GM12865 (cell line): ENCODE results near the gene PIEZO2.

Experiments used
- DNase-seq: peaks from one replicate; pipeline ENCODE4 v3.0.0; 2010; ENCODE audit warnings: low read depth
- H3K4me3 ChIP-seq: 2 replicates; pipeline ENCODE4 v1.5.1; 2011; ENCODE audit warnings: mild to moderate bottlenecking, low read depth, low read length, control low read depth
- CTCF ChIP-seq: IDR thresholded peaks from 2 replicates; pipeline ENCODE4 v1.5.1; 2011; ENCODE audit warnings: low read length, control low read depth, low read depth, inconsistent platforms; ENCODE audit not compliant: insufficient read depth; ENCODE audit errors: missing control alignments

The PIEZO2 gene

GRCh38 chr18:11105463-11105862 lies 43.9 kb downstream of the PIEZO2 start:
- TF ChIP-seq CTCF: no peak

GRCh38 chr18:11104307-11104706 lies 45.1 kb downstream of the PIEZO2 start:
- no peak overlapping the region for H3K4me3 ChIP-seq
- no peak for DNase-seq
- no peak for TF ChIP-seq CTCF

More at GRCh38 chr18:11105463-11105862, 43.9 kb downstream of the PIEZO2 start:
- H3K4me3 ChIP-seq: no peak overlapping the region
- no peak for DNase-seq

GRCh38 chr18:11096839-11097750 lies 52.3 kb downstream of the PIEZO2 start:
- no peak for DNase-seq
- no peak overlapping the region for H3K4me3 ChIP-seq
- TF ChIP-seq CTCF: no peak

- no peak overlapping the region for H3K4me3 ChIP-seq
- TF ChIP-seq CTCF: no peak
- no peak for DNase-seq
These were observed 53.0 kb downstream of the PIEZO2 start for GRCh38 chr18:11096411-11096810.

GRCh38 chr18:11095674-11096293 lies 53.6 kb downstream of the PIEZO2 start:
- TF ChIP-seq CTCF: no peak
- no peak for DNase-seq
- H3K4me3 ChIP-seq: no peak overlapping the region

- no peak for DNase-seq
- no peak for TF ChIP-seq CTCF
- H3K4me3 ChIP-seq: no peak overlapping the region
These were observed 54.2 kb downstream of the PIEZO2 start for GRCh38 chr18:11095211-11095610.
